Sciatic nerve (tissue), 2 donors: ENCODE data around the gene CD46. TPM values are rescaled to one million over a fixed set of nuclear protein-coding genes. Genes with fewer than 3 reads are reported as not detected.
A peak's percentile ranks its signal among the peaks of the same experiment; 100 is the strongest.

ENCODE experiments used
- ATAC-seq: fragments of 200-7000 bp; cut with Tn5 transposase; one replicate; pipeline ENCODE4 v1.9.1; 2020; ENCODE audit warnings: mild to moderate bottlenecking, moderate library complexity
- DNase-seq: peaks from one replicate; pipeline ENCODE4 v3.0.0-alpha.2; 2020; ENCODE audit warnings: low spot score
- intact Hi-C: fragments of 100-400 bp; cut with DNase I; formaldehyde crosslinking; loops from one replicate; pipeline ENCODE4 v1.14.2; 2022
- total RNA-seq: library from RNA; stranded (reverse); fragmentation: NEBNext Ultra II Directional; extraction: Animal tissue kit (Norgen Biotek cat#: 25700); gene quantifications from one replicate; pipeline ENCODE4 v1.2.1, GENCODE V29; 2021
- donor health status: DM: no; HTN: no; CAD: no.
- donor health status: DM: no; HTN: no; CAD: no.

CD46 gene
- total RNA-seq, 1 donor from 2014 or later, result 186 TPM

GRCh38 chr1:207823531-207823879 is 71.7 kb downstream of the CD46 start:
- intact Hi-C loops, result no loop called here
- ATAC-seq, result peak; percentile 1
- DNase-seq, result peak; percentile 71

DNA sequence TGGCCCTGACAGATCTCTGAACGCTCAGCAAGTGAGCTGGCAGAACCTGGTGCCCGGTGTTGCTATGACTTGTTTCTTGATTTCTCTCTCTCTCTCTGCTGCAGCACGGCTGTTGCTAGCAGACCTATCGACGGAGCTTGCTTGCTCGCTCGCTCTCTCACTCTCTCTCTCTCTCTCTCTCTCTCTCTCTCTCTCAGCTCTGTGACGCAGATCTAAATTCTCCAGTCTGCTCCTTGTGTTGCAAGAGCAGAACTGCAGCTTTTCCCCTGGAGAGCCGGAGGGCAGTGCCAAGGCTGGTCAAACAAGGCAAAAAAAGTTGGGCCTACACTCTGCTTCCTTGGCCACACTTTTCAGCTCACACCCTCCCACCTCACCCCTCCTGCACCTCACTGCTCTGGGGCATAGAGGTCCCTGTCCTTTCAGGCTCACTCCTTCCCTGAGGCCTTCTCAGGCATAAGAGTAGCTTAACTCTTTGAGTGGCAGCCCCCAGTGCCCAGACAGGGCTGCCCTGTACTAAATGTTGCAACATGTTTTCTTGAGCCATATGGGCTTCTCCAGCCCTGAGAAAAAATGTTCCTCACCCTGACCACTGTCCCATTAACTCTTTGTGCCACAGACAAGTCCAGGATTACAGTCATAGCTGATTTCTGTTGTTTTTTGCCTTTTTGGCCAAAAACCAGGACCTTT is 72.2 kb downstream of the CD46 start:
- intact Hi-C loops, result no loop called here
- ATAC-seq (peak; percentile 79), DNase-seq (peak; percentile 85)

GRCh38 chr1:207824691-207825408 is 73.0 kb downstream of the CD46 start:
- intact Hi-C loops, result no loop called here
- ATAC-seq (no peak), DNase-seq (peak; percentile 58)

DNA sequence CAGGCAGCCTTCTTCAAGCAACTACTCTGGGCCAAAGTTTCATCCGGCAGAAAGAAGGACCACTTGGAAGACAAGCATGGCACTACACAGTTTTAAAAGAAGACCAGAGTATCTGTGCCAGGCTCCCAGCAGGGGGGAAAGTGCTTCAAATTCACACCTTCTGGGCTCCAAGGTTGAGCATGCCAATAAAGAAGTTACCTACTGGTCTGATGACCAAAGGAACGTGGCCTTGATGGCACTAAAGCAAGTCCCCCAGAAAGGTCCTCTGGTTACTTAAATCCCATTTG is 73.5 kb downstream of the CD46 start:
- ATAC-seq (no peak), DNase-seq (no peak)
- intact Hi-C loops, result no loop called here

DNA sequence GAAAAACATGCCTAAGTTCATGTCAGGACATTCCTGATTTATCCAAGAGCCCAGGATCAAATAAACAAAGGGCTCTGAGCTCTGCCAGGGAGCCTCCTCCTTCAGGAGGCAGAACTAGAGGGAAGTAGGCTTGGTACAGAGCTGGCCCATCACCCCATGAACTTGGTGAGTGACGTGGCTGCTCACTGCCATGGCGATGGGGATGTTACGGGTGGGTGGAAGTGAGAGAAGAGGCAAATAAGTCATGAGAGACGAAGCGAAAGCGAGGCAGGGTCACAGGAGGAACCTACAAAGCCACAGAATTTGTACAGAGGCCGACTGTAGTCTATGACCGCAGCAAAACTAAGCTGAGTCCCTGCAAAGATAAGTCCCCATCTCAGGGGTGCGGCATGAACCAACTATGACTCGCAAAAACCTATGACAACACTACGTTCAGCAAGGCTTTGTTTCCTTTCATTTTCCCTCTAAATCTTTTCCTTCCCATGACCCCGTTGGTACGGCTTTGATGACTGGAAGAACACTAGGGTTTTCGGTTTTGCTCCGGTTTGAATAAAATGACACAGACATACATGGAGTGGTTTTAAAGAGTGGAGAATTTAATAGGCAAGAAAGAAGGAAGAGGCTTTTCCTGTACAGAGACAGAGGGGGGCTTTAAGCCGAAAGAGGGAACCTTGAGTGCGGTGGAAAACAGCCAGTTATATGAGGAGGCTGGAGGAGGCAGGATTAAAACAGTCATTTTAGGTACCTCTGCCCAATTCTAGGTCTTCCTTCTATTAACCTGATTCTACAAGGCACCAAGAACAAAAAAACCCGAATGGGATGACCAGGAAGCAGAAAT is 74.1 kb downstream of the CD46 start:
- intact Hi-C loops, result no loop called here
- ATAC-seq (peak; percentile 38), DNase-seq (peak; percentile 81)

GRCh38 chr1:207826557-207827487 is 75.0 kb downstream of the CD46 start:
- ATAC-seq (no peak), DNase-seq (peak; percentile 64)
- intact Hi-C loops, result no loop called here

- no peak for ATAC-seq
- intact Hi-C loops, result no loop called here
- peak; percentile 51 for DNase-seq
These were observed 75.6 kb downstream of the CD46 start for GRCh38 chr1:207827488-207827830.

- ATAC-seq (no peak), DNase-seq (peak; percentile 26)
- intact Hi-C loops, result no loop called here
These were observed 76.2 kb downstream of the CD46 start for GRCh38 chr1:207828046-207828445.

DNA sequence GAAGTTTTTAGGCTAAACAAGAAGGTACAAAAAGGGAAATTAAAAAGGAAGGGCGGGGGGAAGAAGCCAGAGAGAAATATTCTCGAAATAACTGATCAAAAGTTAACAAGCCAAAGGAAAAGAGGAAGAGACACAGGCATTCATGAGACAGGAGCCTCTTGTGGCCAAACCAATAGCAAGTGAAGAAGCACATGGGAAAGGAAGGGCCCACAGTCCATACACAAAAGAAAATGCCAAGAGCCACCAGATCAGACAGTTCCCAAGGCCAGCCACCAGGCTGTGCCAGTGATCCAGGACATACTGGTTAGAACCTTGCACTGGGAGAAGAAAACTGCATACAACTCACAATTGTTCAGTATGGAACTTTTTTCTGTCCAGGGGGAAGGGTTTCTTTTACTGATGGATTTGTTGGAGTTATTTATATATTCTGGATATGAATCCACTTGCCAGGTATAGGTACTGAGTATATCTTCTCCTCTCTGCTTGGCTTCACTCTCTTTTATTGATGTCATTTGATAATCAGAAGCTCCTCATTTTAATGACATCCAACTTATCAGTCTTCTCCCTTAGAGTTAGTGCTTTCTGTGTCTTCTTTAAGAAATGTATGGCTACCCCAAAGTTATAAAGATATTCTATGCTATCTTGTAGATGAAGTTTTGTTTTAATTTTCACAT is 76.8 kb downstream of the CD46 start:
- intact Hi-C loops, result no loop called here
- DNase-seq (peak; percentile 78), ATAC-seq (peak; percentile 66)

- intact Hi-C loops, result no loop called here
- no peak for ATAC-seq
- no peak for DNase-seq
These were observed 77.7 kb downstream of the CD46 start for GRCh38 chr1:207829576-207829975.

DNA sequence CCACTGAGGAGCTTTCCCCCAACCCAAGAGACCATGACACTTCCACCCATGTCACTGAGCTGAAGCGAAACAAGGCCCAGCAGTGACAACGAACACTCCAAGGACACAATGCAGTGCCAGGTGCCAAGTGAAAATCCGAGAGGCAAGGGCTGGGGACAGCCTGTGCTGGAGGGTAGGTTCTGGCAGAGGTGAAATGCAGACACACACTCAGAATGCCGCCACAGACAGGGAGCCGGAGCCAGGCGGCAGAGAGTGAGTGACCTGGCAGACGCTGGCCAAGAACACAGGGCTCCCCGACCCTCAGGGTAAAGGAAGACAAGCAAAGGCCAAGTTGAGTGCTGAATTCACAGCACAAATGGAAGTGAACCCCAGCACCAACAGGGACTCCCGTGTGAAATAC is 78.9 kb downstream of the CD46 start:
- ATAC-seq, result no peak
- intact Hi-C loops, result loop anchor here (5.0 kb wide), 1 partner anchor 37 kb away; no protein-coding TSS in a partner anchor
- peak; percentile 42 for DNase-seq

- no peak for DNase-seq
- intact Hi-C loops, result loop anchor here (5.0 kb wide), 1 partner anchor 36 kb away; no protein-coding TSS in a partner anchor
- ATAC-seq, result peak; percentile 40
These were observed 79.9 kb downstream of the CD46 start for GRCh38 chr1:207831517-207832327.

GRCh38 chr1:207832796-207833195 is 80.9 kb downstream of the CD46 start:
- intact Hi-C loops, result loop anchor here (5.0 kb wide), 1 partner anchor 35 kb away; no protein-coding TSS in a partner anchor
- no peak for DNase-seq
- no peak for ATAC-seq

- no peak for ATAC-seq
- intact Hi-C loops, result loop anchor here (5.0 kb wide), 1 partner anchor 34 kb away; no protein-coding TSS in a partner anchor
- peak; percentile 18 for DNase-seq
These were observed 81.5 kb downstream of the CD46 start for GRCh38 chr1:207833381-207833780.

- ATAC-seq, result no peak
- DNase-seq, result peak; percentile 38
- intact Hi-C loops, result loop anchor here (5.0 kb wide), 1 partner anchor 33 kb away; no protein-coding TSS in a partner anchor
These were observed 82.3 kb downstream of the CD46 start for GRCh38 chr1:207833956-207834660.

- no peak for DNase-seq
- ATAC-seq, result no peak
- intact Hi-C loops, result no loop called here
These were observed 84.1 kb downstream of the CD46 start for GRCh38 chr1:207835958-207836357.
